ENCODE measurements around the gene EZR.

Gene EZR

DNA sequence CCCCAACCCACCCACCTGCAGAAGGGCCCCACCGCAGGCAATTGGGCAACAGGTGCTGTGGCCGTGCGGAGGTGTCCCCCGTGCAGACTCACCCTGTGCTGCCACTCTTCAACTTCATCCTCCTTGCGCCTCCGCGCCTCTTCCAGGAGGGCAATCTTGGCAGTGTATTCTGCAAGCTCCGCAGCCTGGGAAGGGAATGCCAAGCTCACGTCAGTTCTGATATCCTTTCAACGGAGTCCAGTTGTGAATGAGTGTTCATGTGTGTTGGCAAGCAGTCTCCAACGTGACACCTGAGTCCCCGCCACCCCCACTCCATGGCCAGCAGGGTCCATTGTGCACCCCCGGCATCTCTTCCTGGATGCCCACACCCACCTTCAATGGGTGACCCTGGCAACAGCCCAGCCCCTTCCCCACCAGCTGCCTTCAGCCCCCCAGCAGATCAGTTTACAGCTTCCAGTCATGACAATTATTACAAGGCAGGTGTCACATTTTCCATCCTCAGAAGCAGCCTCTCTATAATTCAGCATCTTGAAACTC is 49.9 kb downstream of the EZR start:
- H3K27ac ChIP-seq (ENCODE audit: low read depth, low read length), result no peak overlapping the region
- no peaks in the 10 kb centered on the region for H3K4me1 ChIP-seq (ENCODE audit: insufficient read depth, low read length)

GRCh38 chr6:158768436-158768835 is 50.7 kb downstream of the EZR start:
- no peak overlapping the region for H3K4me3 ChIP-seq (ENCODE audit: low read depth in 1 of 2, low read length in 2 of 2)
- no peaks in the 10 kb centered on the region for H3K27me3 ChIP-seq (ENCODE audit: control insufficient read depth in 1 of 2, insufficient read depth in 2 of 2, low read length in 2 of 2)
- no peaks in the 10 kb centered on the region for H3K4me1 ChIP-seq (ENCODE audit: insufficient read depth, low read length)
- H3K9ac ChIP-seq (ENCODE audit: low read length), result no peak overlapping the region
- no peak overlapping the region for H3K27ac ChIP-seq (ENCODE audit: low read depth, low read length)
- no peaks in the 10 kb centered on the region for H3K9me3 ChIP-seq (ENCODE audit: low read length)
- peaks cover 86% of the 10 kb centered on the region for H3K36me3 ChIP-seq (ENCODE audit: insufficient read depth, low read length)

More for the DNA sequence above, 49.9 kb downstream of the EZR start:
- H3K9me3 ChIP-seq (ENCODE audit: low read length), result no peaks in the 10 kb centered on the region
- H3K36me3 ChIP-seq (ENCODE audit: insufficient read depth, low read length), result peaks cover 91% of the 10 kb centered on the region
- no peaks in the 10 kb centered on the region for H3K27me3 ChIP-seq (ENCODE audit: control insufficient read depth in 1 of 2, insufficient read depth in 2 of 2, low read length in 2 of 2)
- no peak overlapping the region for H3K9ac ChIP-seq (ENCODE audit: low read length)
- no peak overlapping the region for H3K4me3 ChIP-seq (ENCODE audit: low read depth in 1 of 2, low read length in 2 of 2)

- H3K9ac ChIP-seq (ENCODE audit: low read length), result no peak overlapping the region
- H3K36me3 ChIP-seq (ENCODE audit: insufficient read depth, low read length), result peaks cover 83% of the 10 kb centered on the region
- no peak overlapping the region for H3K27ac ChIP-seq (ENCODE audit: low read depth, low read length)
- H3K27me3 ChIP-seq (ENCODE audit: control insufficient read depth in 1 of 2, insufficient read depth in 2 of 2, low read length in 2 of 2), result no peaks in the 10 kb centered on the region
- H3K9me3 ChIP-seq (ENCODE audit: low read length), result no peaks in the 10 kb centered on the region
- H3K4me3 ChIP-seq (ENCODE audit: low read depth in 1 of 2, low read length in 2 of 2), result no peak overlapping the region
- H3K4me1 ChIP-seq (ENCODE audit: insufficient read depth, low read length), result no peaks in the 10 kb centered on the region
Observed at GRCh38 chr6:158767709-158768108, 51.5 kb downstream of the EZR start.

DNA sequence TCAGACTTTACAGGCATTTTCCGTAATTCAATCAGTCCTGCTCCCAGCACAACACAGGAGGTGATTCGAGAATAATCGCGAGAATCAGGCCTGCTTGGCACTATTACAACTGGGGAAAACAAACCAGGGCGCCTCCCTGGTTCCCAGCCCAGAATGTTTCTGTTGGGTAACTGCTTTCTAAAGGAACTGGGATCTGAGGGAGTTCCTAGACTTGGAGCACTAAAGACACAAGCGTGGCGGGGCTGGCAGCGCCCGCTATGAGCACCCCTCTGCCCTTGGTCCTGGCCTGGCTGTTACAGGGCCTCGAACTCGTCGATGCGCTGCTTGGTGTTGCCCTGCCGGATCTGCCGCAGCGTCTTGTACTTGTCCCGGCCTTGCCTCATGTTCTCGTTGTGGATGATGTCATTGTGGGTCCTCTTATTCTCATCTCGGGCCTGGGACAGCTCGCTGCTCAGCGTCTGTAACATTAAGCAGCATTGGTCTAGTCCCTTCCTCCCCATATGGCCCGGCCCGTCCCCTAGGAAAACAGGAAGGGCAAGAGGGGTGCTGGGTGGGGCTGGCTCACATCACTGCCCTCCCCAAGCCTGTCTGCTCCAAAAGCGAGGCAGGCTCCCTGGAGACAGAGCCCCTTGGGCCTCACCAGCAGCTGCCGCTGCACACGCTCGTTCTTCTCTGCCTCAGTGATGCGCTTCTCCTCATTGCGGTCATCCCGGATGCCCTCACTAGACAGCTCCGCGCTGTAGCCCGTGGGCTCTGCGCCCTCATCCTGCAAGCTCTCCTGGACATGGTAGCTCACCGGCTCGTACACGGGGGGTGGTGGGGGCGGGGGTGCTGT is 52.3 kb downstream of the EZR start:
- Histone ChIP-seq H3K9ac (ENCODE audit: low read length) (no peak overlapping the region), H3K4me3 (ENCODE audit: low read depth in 1 of 2, low read length in 2 of 2) (no peak overlapping the region), H3K9me3 (ENCODE audit: low read length) (no peaks in the 10 kb centered on the region), H3K4me1 (ENCODE audit: insufficient read depth, low read length) (no peaks in the 10 kb centered on the region), H3K27ac (ENCODE audit: low read depth, low read length) (no peak overlapping the region), H3K27me3 (ENCODE audit: control insufficient read depth in 1 of 2, insufficient read depth in 2 of 2, low read length in 2 of 2) (no peaks in the 10 kb centered on the region), H3K36me3 (ENCODE audit: insufficient read depth, low read length) (peaks cover 74% of the 10 kb centered on the region)

DNA sequence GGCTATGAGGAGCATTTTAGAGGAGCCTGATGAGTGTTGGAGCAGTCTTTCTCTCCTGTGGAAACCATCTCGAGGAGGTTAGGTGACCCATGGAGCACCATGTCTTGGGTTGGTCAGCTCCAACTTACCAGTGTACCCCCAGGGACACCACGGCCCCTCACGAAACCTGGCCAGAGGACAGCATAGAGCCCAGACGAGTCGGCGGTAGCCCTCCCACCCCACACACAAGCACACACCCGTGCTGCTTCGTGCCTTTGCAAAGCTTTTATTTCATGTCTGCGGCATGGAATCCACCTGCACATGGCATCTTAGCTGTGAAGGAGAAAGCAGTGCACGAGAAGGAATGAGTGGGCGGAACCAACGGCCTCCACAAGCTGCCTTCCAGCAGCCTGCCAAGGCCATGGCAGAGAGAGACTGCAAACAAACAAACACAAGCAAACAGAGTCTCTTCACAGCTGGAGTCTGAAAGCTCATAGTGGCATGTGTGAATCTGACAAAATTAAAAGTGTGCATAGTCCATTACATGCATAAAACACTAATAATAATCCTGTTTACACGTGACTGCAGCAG is 53.6 kb downstream of the EZR start:
- H3K9ac ChIP-seq (ENCODE audit: low read length), result no peak overlapping the region
- no peak overlapping the region for H3K4me3 ChIP-seq (ENCODE audit: low read depth in 1 of 2, low read length in 2 of 2)
- H3K9me3 ChIP-seq (ENCODE audit: low read length), result no peaks in the 10 kb centered on the region
- no peaks in the 10 kb centered on the region for H3K4me1 ChIP-seq (ENCODE audit: insufficient read depth, low read length)
- peaks cover 62% of the 10 kb centered on the region for H3K36me3 ChIP-seq (ENCODE audit: insufficient read depth, low read length)
- no peaks in the 10 kb centered on the region for H3K27me3 ChIP-seq (ENCODE audit: control insufficient read depth in 1 of 2, insufficient read depth in 2 of 2, low read length in 2 of 2)
- no peak overlapping the region for H3K27ac ChIP-seq (ENCODE audit: low read depth, low read length)

DNA sequence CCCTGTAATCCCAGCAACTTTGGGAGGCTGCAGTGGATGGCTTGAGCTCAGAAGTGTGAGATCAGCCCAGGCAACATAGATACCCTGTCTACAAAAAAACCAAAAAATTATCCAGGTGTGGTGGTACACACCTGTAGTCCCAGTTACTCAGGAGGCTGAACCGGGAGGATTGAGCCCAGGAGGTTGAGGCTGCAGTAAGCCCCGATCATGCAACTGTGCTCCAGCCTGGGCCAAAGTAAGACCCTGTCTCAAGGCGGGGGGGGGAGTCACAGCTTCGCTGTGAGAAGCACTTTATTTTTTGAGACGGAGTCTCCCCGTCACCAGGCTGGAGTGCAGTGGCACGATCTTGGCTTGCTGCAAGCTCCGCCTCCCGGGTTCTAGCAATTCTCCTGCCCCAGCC is 54.2 kb downstream of the EZR start:
- Histone ChIP-seq H3K27me3 (ENCODE audit: control insufficient read depth in 1 of 2, insufficient read depth in 2 of 2, low read length in 2 of 2) (no peaks in the 10 kb centered on the region), H3K27ac (ENCODE audit: low read depth, low read length) (no peak overlapping the region), H3K36me3 (ENCODE audit: insufficient read depth, low read length) (peaks cover 55% of the 10 kb centered on the region), H3K4me1 (ENCODE audit: insufficient read depth, low read length) (no peaks in the 10 kb centered on the region), H3K4me3 (ENCODE audit: low read depth in 1 of 2, low read length in 2 of 2) (no peak overlapping the region), H3K9ac (ENCODE audit: low read length) (no peak overlapping the region), H3K9me3 (ENCODE audit: low read length) (no peaks in the 10 kb centered on the region)

DNA sequence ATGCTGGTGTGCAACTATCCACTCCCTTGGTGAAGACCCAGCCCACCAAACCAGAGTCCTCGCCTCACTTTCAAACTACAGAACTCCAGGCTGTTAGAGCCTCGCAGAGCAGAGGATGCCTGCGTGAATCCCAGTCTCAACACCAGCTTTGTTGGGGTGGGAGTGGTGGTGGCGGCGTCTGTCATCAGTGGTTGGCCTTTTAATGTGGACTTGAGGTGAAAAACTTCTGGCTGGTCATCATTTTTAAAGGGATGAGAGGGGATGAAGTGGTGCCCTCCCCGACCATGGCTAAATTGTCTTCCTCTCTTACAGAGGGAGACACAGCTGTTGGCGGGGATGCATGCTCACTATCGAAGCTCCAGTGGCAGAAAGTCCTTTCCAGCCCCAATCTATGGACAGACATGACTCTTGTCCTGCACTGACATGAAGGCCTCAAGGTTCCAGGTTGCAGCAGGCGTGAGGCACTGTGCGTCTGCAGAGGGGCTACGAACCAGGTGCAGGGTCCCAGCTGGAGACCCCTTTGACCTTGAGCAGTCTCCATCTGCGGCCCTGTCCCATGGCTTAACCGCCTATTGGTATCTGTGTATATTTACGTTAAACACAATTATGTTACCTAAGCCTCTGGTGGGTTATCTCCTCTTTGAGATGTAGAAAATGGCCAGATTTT is 54.9 kb downstream of the EZR start:
- Histone ChIP-seq H3K4me3 (ENCODE audit: low read depth in 1 of 2, low read length in 2 of 2) (no peak overlapping the region), H3K27me3 (ENCODE audit: control insufficient read depth in 1 of 2, insufficient read depth in 2 of 2, low read length in 2 of 2) (no peaks in the 10 kb centered on the region), H3K4me1 (ENCODE audit: insufficient read depth, low read length) (no peaks in the 10 kb centered on the region), H3K9me3 (ENCODE audit: low read length) (no peaks in the 10 kb centered on the region), H3K27ac (ENCODE audit: low read depth, low read length) (no peak overlapping the region), H3K9ac (ENCODE audit: low read length) (no peak overlapping the region), H3K36me3 (ENCODE audit: insufficient read depth, low read length) (peaks cover 49% of the 10 kb centered on the region)

DNA sequence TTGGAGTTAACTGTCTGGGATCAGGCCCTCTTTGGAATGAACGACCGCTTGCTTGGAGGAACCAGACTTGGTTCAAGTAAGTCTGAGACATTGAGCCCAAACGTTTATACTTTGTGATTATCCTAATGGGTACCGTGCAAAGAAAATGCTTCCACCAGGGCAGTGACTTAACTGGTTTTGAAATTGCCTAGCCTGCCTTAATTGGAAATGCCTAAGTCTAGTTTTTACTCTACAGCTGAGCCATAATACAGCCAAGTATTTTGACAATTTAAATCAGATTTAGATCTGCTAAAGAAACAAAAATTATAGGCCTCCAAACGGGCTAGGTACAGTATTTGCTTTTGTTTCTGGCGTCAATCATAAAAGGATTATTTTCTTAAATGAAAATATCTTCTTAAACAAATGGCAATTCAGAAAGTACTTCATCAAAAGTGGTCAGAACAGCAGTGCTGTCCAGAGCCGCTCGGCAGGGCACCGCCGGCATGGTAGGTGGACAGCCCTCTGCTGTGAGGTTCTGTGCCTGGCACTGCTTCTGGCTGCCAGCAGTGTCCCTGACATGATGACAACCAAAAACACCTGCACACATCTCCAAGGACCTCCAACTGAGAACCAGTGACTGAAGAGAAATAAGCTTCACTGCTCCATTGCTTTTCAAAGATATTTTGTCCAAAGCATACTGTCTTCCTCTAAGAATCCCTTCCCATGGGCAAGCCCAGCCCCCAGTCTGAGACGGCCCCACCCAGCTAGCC is 55.6 kb downstream of the EZR start:
- H3K27me3 ChIP-seq (ENCODE audit: control insufficient read depth in 1 of 2, insufficient read depth in 2 of 2, low read length in 2 of 2), result no peaks in the 10 kb centered on the region
- no peak overlapping the region for H3K4me3 ChIP-seq (ENCODE audit: low read depth in 1 of 2, low read length in 2 of 2)
- H3K36me3 ChIP-seq (ENCODE audit: insufficient read depth, low read length), result peaks cover 42% of the 10 kb centered on the region
- H3K9me3 ChIP-seq (ENCODE audit: low read length), result no peaks in the 10 kb centered on the region
- H3K9ac ChIP-seq (ENCODE audit: low read length), result no peak overlapping the region
- no peaks in the 10 kb centered on the region for H3K4me1 ChIP-seq (ENCODE audit: insufficient read depth, low read length)
- no peak overlapping the region for H3K27ac ChIP-seq (ENCODE audit: low read depth, low read length)

DNA sequence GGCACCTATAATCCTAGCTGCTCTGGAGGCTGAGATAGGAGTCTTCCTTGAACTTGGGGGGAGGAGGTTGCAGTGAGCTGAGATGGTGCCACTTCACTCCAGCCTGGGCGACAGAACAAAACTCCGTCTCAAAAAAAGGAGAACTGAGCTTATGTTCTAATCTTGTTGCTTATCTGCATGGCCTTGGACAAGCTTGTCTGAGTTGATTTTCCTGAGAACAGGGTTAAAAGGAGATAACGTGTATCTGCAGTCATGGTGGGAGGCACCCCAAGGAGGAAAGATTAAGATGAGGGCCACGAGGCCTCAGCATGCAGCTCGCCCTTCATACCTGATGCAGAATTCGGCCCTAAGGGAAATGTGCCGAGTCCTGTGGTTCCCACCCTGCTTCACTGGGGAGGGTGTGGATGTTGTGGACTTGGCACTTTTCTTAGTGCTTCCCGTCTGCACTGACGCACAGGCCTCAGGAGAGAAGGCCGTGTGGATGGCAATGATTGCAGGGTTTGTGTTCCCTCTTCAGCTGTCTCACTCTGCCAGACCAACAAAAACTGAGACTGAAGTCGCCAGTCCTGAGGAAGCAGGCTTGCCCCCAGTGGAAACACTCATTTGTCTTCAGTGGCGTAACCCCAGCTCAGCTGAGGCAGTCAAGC is 56.3 kb downstream of the EZR start:
- no peaks in the 10 kb centered on the region for H3K4me1 ChIP-seq (ENCODE audit: insufficient read depth, low read length)

GRCh38 chr6:158761746-158762145 is 57.4 kb downstream of the EZR start:
- Histone ChIP-seq H3K4me1 (ENCODE audit: insufficient read depth, low read length) (no peaks in the 10 kb centered on the region), H3K9me3 (ENCODE audit: low read length) (no peaks in the 10 kb centered on the region), H3K27ac (ENCODE audit: low read depth, low read length) (no peak overlapping the region), H3K36me3 (ENCODE audit: insufficient read depth, low read length) (peaks cover 25% of the 10 kb centered on the region), H3K27me3 (ENCODE audit: control insufficient read depth in 1 of 2, insufficient read depth in 2 of 2, low read length in 2 of 2) (no peaks in the 10 kb centered on the region), H3K9ac (ENCODE audit: low read length) (no peak overlapping the region), H3K4me3 (ENCODE audit: low read depth in 1 of 2, low read length in 2 of 2) (no peak overlapping the region)

More for the DNA sequence above, 56.3 kb downstream of the EZR start:
- Histone ChIP-seq H3K27me3 (ENCODE audit: control insufficient read depth in 1 of 2, insufficient read depth in 2 of 2, low read length in 2 of 2) (no peaks in the 10 kb centered on the region), H3K27ac (ENCODE audit: low read depth, low read length) (no peak overlapping the region), H3K9ac (ENCODE audit: low read length) (no peak overlapping the region), H3K4me3 (ENCODE audit: low read depth in 1 of 2, low read length in 2 of 2) (no peak overlapping the region), H3K9me3 (ENCODE audit: low read length) (no peaks in the 10 kb centered on the region), H3K36me3 (ENCODE audit: insufficient read depth, low read length) (peaks cover 35% of the 10 kb centered on the region)

Measured in muscle layer of colon (tissue), 2 donors.